HG02623 (cell line): Measurements from ENCODE around the gene LGSN.
A peak's percentile ranks its signal among the peaks of the same experiment; 100 is the strongest.
"Not testable (repeated sequence)": the region's sequence is repeated elsewhere in the genome, so short reads cannot be mapped to it uniquely, and the experiment has no call there.

Experiments
- ATAC-seq: cut with Tn5 transposase; IDR thresholded peaks from one replicate; pipeline ENCODE4 v1.9.1; 2021; ENCODE audit warnings: moderate library complexity; ENCODE audit not compliant: unreplicated experiment

Gene LGSN

GRCh38 chr6:63245420-63245819 is 74.4 kb downstream of the LGSN start:
- ATAC-seq, result no peak

- peak; percentile 68 for ATAC-seq
These were observed 83.4 kb downstream of the LGSN start for GRCh38 chr6:63236398-63236817.

DNA sequence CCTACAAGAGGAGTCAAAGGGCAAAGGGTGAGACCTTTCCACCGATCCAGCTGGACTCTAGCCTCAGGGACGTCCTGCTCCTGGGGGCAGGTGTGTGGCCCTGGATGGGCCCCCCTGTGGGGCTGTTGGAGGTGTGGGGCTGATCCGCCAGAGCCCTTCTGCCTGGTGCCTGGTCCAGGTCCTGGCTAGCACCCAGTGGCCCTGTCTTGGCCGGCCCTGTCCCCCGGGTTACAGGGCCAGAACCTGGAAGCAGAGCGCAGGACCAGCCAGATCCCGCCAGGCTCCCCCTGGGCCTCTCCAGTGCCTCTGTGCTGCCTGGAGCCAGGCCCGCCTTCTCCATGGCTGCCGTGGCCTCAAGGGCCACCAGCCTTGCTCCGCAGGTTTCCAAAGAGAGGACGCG is 89.3 kb downstream of the LGSN start:
- ATAC-seq, result not testable (repeated sequence)

- ATAC-seq, result not testable (repeated sequence)
These were observed 89.8 kb downstream of the LGSN start for GRCh38 chr6:63230027-63230426.

- not testable (repeated sequence) for ATAC-seq
These were observed 91.6 kb downstream of the LGSN start for GRCh38 chr6:63227928-63228894.

- ATAC-seq, result not testable (repeated sequence)
These were observed 93.8 kb downstream of the LGSN start for GRCh38 chr6:63225987-63226386.
